KMS-11 (cell line): Measurements from ENCODE around the gene IFT172.

Experiments used
- H2AFZ ChIP-seq: fragments of 200-600 bp; sonication (generic); 2 replicates; pipeline ENCODE4 v1.6.1; 2016; ENCODE audit warnings: antibody characterized with exemption, mixed run types, low read depth
- H3K27ac ChIP-seq: fragments of 200-600 bp; sonication (generic); 2 replicates; pipeline ENCODE4 v1.6.1; 2016; ENCODE audit warnings: mild to moderate bottlenecking, mixed run types
- H3K27me3 ChIP-seq: fragments of 200-600 bp; sonication (generic); 2 replicates; pipeline ENCODE4 v1.6.1; 2017; ENCODE audit warnings: mild to moderate bottlenecking, low read depth, mixed run types, moderate library complexity; ENCODE audit not compliant: insufficient read depth
- H3K36me3 ChIP-seq: fragments of 200-600 bp; sonication (generic); 2 replicates; pipeline ENCODE4 v1.6.1; 2017; ENCODE audit warnings: mild to moderate bottlenecking, mixed run types; ENCODE audit not compliant: insufficient read depth
- H3K4me1 ChIP-seq: fragments of 200-600 bp; sonication (generic); 2 replicates; pipeline ENCODE4 v1.6.1; 2016; ENCODE audit warnings: mild to moderate bottlenecking, low read depth, mixed run types; ENCODE audit not compliant: poor library complexity, severe bottlenecking
- H3K4me2 ChIP-seq: fragments of 200-600 bp; sonication (generic); 2 replicates; pipeline ENCODE4 v1.7.0; 2016; ENCODE audit warnings: mild to moderate bottlenecking, mixed run types
- H3K4me3 ChIP-seq: fragments of 200-600 bp; sonication (generic); IDR thresholded peaks from 2 replicates; pipeline ENCODE4 v1.6.1; 2017; ENCODE audit warnings: low read depth, low read length, mixed read lengths; ENCODE audit not compliant: insufficient read depth
- H3K79me2 ChIP-seq: fragments of 200-600 bp; sonication (generic); 2 replicates; pipeline ENCODE4 v1.6.1; 2016; ENCODE audit warnings: low read depth, mixed run types; ENCODE audit not compliant: insufficient read depth
- H3K9ac ChIP-seq: fragments of 200-600 bp; sonication (generic); 2 replicates; pipeline ENCODE4 v1.6.1; 2016; ENCODE audit warnings: mild to moderate bottlenecking, mixed run types
- H4K20me1 ChIP-seq: fragments of 200-600 bp; sonication (generic); 2 replicates; pipeline ENCODE4 v1.6.1; 2016; ENCODE audit warnings: mild to moderate bottlenecking, mixed run types; ENCODE audit not compliant: insufficient read depth
- CTCF ChIP-seq: fragments of 200-600 bp; sonication (generic); conservative IDR thresholded peaks from 2 replicates; pipeline ENCODE4 v1.6.1; 2017; ENCODE audit warnings: low read depth, mild to moderate bottlenecking, antibody characterized with exemption, low read length, moderate library complexity, mixed read lengths

IFT172 gene

GRCh38 chr2:27518113-27518781, 28.7 kb upstream of the IFT172 start:
- Histone ChIP-seq H3K9ac (no peak overlapping the region), H3K27ac (no peak overlapping the region), H3K4me2 (no peak overlapping the region), H3K36me3 (no peaks in the 10 kb centered on the region), H4K20me1 (no peaks in the 10 kb centered on the region), H2AFZ (no peak overlapping the region), H3K4me3 (no peak overlapping the region), H3K27me3 (no peaks in the 10 kb centered on the region), H3K4me1 (no peaks in the 10 kb centered on the region), H3K79me2 (no peaks in the 10 kb centered on the region)
- TF ChIP-seq CTCF = no peak

GRCh38 chr2:27509326-27509725, 19.8 kb upstream of the IFT172 start:
- Histone ChIP-seq H3K27ac (no peak overlapping the region), H2AFZ (peak overlapping the region; percentile 18; the same call in 1 of the 2 replicates), H3K4me1 (no peaks in the 10 kb centered on the region), H3K9ac (no peak overlapping the region), H3K4me2 (no peak overlapping the region), H3K4me3 (no peak overlapping the region), H3K79me2 (no peaks in the 10 kb centered on the region), H3K36me3 (no peaks in the 10 kb centered on the region), H4K20me1 (no peaks in the 10 kb centered on the region), H3K27me3 (no peaks in the 10 kb centered on the region)
- no peak for TF ChIP-seq CTCF

GRCh38 chr2:27507293-27507692, 17.8 kb upstream of the IFT172 start:
- Histone ChIP-seq H4K20me1 (no peaks in the 10 kb centered on the region), H3K4me3 (no peak overlapping the region), H3K27ac (no peak overlapping the region), H3K4me2 (no peak overlapping the region), H3K9ac (no peak overlapping the region), H3K4me1 (no peaks in the 10 kb centered on the region), H3K27me3 (no peaks in the 10 kb centered on the region), H3K79me2 (no peaks in the 10 kb centered on the region), H2AFZ (no peak overlapping the region), H3K36me3 (no peaks in the 10 kb centered on the region)
- TF ChIP-seq CTCF = no peak

GRCh38 chr2:27506587-27506986, 17.0 kb upstream of the IFT172 start:
- Histone ChIP-seq H3K4me1 (no peaks in the 10 kb centered on the region), H3K9ac (no peak overlapping the region), H3K27ac (no peak overlapping the region), H4K20me1 (no peaks in the 10 kb centered on the region), H3K4me3 (no peak overlapping the region), H3K27me3 (no peaks in the 10 kb centered on the region), H3K79me2 (no peaks in the 10 kb centered on the region), H3K36me3 (no peaks in the 10 kb centered on the region), H3K4me2 (no peak overlapping the region), H2AFZ (no peak overlapping the region)
- TF ChIP-seq CTCF = no peak
